Measurements from ENCODE around the gene SLC5A1.

The SLC5A1 gene

DNA sequence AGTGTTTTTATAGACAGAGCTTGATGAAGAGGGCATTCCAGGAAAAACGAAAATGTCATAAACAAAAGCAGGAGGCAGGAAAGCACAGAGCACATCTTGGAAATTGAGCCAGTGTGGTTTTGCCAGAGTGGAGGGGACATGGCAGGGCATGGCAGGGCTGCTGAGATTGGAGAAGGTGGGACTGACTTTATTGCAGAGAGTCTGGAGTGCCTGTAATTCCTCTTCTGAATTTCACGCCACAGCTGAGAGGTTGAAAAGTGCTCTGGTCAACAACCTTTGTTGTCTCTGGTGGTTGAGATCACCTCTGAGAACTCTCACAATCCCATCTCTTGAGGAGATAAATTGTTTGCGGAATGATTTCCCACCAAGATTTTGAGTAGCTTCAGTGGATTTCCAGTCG, 16.4 kb downstream of the SLC5A1 start:
- DNase-seq (ENCODE audit: extremely low read depth, low read depth): no peak
- TF ChIP-seq, protein P1, sequence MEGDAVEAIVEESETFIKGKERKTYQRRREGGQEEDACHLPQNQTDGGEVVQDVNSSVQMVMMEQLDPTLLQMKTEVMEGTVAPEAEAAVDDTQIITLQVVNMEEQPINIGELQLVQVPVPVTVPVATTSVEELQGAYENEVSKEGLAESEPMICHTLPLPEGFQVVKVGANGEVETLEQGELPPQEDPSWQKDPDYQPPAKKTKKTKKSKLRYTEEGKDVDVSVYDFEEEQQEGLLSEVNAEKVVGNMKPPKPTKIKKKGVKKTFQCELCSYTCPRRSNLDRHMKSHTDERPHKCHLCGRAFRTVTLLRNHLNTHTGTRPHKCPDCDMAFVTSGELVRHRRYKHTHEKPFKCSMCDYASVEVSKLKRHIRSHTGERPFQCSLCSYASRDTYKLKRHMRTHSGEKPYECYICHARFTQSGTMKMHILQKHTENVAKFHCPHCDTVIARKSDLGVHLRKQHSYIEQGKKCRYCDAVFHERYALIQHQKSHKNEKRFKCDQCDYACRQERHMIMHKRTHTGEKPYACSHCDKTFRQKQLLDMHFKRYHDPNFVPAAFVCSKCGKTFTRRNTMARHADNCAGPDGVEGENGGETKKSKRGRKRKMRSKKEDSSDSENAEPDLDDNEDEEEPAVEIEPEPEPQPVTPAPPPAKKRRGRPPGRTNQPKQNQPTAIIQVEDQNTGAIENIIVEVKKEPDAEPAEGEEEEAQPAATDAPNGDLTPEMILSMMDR (IDR thresholded peaks at IDR 0.05; ENCODE audit: low read depth, low read length): no peak

DNA sequence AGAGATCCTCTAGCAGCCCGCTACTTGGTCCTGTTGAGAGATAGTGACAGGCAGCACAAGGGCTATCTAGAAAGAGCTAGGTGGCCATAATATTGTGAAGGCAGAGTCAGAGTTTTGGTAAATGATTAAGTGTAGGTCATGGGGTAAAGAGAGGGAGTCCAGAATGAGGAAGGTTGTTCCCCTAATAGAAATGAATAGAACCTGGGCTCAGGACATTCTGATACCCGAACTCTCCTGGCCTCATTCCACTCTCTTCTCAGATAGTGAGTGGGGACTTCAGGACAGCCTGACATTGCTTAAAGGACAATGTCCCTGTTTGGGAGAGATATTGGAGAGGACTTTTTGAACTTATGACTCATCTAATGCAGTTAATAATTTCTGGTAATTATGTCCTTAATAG, 20.6 kb downstream of the SLC5A1 start:
- no peak for DNase-seq (ENCODE audit: extremely low read depth, low read depth)
- TF ChIP-seq, protein P1 (IDR thresholded peaks at IDR 0.05; ENCODE audit: low read depth, low read length): no peak

DNA sequence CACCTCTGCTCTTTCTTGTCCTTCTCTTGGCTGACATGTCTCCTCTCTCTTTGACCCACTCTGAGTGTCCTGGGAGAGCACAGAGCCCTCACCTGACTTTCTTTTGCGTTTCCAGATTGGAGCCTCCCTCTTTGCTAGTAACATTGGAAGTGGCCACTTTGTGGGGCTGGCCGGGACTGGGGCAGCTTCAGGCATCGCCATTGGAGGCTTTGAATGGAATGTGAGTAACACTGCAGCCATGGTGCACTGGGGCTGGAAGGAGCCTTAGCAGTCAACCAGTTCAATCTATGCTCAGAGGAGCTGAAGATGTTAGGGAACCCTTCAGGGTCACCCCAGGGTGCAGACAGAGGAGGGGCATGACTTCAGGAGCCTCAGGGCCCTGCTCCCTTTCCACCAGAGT, 23.8 kb downstream of the SLC5A1 start:
- TF ChIP-seq, protein P1 (IDR thresholded peaks at IDR 0.05; ENCODE audit: low read depth, low read length): no peak
- DNase-seq (ENCODE audit: extremely low read depth, low read depth): no peak

DNA sequence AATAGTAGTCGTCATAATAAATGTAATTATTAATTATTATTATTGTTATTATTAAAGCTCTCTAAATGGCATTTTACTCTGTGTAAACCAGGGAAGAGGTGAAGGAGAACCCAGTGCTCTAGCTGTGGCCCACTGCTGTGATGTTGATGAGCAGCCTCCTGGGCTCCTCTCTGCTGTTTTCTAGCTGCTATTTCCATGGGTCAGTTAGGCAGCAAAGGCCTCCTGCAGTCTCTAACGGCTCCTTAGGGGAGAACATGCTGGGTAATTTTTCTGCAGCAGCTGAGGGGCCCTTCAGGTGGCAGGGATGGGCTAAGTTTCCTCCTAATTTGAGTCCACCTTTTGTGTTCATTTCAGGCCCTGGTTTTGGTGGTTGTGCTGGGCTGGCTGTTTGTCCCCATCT, 24.6 kb downstream of the SLC5A1 start:
- no peak for DNase-seq (ENCODE audit: extremely low read depth, low read depth)
- TF ChIP-seq, protein P1 (IDR thresholded peaks at IDR 0.05; ENCODE audit: low read depth, low read length): no peak

DNA sequence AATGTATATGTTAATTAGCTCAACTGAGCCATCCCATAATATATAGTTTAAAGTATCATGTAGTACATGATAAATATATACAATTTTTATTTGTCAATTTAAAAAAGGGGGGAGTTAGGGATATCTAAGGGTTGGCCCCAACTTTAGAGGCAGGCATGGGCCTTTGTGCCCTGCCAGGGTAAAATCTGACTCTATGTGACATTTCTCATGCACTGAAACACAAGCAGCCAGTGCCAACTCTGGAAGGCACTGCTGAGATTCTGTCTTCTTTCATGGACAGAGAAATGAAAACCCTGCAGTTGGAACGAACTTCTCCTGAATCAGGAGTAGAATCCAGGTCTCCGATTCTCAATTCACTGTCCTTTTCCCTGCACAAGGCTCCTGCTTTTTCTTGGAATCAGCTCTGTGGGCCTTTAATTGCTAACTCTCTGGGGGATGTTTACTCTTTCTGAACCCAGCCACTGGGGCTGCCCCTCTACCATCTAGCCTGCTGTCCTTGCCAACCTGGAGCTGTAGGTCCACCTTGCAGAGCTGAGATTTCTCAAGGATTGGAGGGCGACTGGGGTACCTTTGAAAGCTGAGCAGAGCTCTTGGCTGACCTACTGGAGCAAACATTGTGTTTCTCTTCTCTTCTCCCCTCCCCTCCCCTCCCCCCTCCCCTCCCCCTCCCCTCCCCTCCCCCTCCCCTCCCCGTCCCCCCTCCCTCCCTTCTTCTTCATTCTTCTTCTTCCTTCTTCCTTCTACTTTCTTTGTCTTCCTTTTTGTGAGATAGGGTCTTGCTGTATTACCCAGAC, 26.7 kb downstream of the SLC5A1 start:
- no peak for DNase-seq (ENCODE audit: extremely low read depth, low read depth)
- TF ChIP-seq, protein P1 (IDR thresholded peaks at IDR 0.05; ENCODE audit: low read depth, low read length): no peak

DNA sequence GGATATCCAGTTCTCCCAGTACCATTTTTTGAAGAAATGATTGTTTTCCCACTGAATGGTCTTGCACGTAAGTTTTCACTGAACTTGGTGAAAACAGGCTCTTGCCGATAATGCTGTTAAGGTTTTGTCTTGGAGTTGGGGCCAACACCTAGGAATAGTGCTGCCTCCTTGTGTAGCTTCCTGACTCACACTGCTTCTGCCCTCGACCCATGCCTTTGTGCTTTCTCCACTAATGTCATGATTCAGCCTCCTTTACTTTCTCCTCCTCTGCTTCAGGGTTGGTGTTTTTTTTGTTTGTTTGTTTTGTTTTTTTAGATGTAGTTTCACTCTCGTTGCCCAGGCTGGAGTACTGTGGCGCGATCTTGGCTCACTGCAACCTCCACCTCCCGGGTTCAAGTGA, 30.2 kb downstream of the SLC5A1 start:
- DNase-seq (ENCODE audit: extremely low read depth, low read depth): no peak
- TF ChIP-seq, protein P1 (IDR thresholded peaks at IDR 0.05; ENCODE audit: low read depth, low read length): no peak

DNA sequence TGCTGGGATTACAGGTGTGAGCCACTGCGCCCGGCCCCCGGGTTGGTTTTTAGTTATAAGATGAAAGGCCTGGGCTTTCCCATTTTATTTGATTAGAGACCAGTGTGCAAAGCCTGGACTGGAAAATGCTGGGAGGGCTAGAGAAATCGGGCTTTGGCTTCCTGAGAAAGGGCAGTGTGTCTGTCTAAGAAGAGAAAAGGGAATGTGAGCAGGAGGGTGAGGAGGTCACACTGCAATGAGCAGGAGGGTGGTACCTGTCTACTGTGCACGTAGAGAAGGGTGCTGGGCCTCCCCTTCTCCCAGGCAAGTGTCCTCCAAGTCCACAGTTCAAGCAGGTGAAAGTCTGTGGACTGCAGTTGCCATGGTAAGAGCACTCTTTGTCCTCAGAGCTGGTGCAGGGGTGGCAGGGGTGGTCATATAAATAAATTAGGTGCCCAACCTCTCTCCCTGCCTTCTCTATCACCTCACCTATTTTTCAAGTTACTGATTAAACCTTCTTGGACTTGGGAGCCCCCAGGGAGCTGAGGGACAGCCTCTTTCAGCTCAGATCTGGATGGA, 30.8 kb downstream of the SLC5A1 start:
- no peak for DNase-seq (ENCODE audit: extremely low read depth, low read depth)
- TF ChIP-seq, protein P1 (IDR thresholded peaks at IDR 0.05; ENCODE audit: low read depth, low read length): no peak
